ENCODE measurements around the gene LRRC57. TPM values are rescaled to one million over a fixed set of nuclear protein-coding genes. Genes with fewer than 3 reads are reported as not detected.

Gene LRRC57
- total RNA-seq, 4 donors from 2014 or later = 17.1 to 21.2 (median 18.6) TPM

DNA sequence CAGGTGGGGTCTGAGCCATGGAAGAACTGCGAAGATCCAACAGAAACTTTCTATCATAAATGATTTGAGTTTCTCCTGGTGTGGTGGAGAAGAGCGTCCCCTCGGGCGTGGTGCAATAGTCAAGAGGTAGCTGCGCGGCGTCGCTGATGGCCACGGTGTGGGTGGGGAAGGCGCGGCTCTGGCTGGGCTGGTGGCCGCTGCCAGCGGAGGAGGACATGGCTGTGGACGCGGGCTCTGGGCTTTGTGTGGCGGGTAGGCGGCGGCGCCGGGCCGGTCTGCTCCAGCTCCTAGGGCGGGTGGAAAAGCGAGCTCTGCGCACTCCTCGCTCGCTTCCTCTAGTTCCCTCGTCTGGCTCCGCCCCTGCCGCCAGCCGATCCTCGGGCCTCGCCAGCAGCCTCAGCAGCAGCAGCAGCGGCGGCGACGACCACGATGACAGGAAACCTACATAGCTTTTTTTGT lies 32.7 kb upstream of the LRRC57 start:
- H3K27ac ChIP-seq = peak overlapping the region in 2 of 3 donors; percentile 21 to 25
- peak overlapping the region in 1 of 3 donors; percentile 39 for H3K4me3 ChIP-seq (replicated peaks in 1 of 3)
- TF ChIP-seq CTCF (IDR thresholded peaks at IDR 0.05) = no peak
- peak in 1 of 2 donors; percentile 55 for TF ChIP-seq POLR2A (IDR thresholded peaks at IDR 0.05)
- peaks cover 8 to 9% of the 10 kb centered on the region in 2 donors for H3K4me1 ChIP-seq
- 4% methylated on average over 23 to 28 of the region's 37 CpGs for WGBS, 2 donors
- no peaks in the 10 kb centered on the region for H3K9me3 ChIP-seq
- no peaks in the 10 kb centered on the region for H3K27me3 ChIP-seq
- intact Hi-C loops (cut with DNase I) = no loop called here
- peak; percentile 86 to 87 for DNase-seq
- no peaks in the 10 kb centered on the region for H3K36me3 ChIP-seq

GRCh38 chr15:42578984-42579537 lies 30.5 kb upstream of the LRRC57 start:
- no peak for DNase-seq
- H3K4me1 ChIP-seq = peaks cover 12 to 14% of the 10 kb centered on the region in 2 donors
- no peaks in the 10 kb centered on the region for H3K9me3 ChIP-seq
- intact Hi-C loops (cut with DNase I) = no loop called here
- 89 to 90% methylated on average over 2 of the region's 2 CpGs for WGBS, 2 donors
- H3K27ac ChIP-seq = no peak overlapping the region
- no peak overlapping the region for H3K4me3 ChIP-seq (replicated peaks in 1 of 3)
- TF ChIP-seq CTCF (IDR thresholded peaks at IDR 0.05) (no peak), POLR2A (IDR thresholded peaks at IDR 0.05) (no peak)
- H3K27me3 ChIP-seq = no peaks in the 10 kb centered on the region
- no peaks in the 10 kb centered on the region for H3K36me3 ChIP-seq

DNA sequence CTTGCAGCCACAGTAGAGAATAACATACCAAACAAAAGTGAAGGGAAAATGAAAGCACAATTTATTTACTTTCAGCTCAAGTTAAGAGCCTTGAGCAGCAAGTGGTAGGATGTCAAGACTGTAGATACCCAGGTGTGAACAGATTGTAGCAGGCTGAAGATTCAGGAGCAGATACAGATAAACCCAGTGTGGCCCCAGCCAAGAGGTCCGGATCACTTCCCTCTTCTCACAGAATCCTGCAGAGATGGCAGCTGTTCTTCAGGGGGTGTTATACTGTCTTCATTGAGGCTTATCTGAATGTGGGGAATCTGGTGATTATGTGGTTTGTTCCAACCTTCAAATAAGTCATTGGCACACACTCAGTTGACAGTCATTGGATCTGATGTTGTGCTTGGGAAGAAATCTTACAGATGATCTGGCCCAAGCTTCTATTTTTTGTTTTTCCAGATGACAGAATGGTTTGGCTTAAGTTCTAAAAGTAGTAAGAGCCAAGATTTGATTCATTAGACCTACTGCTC lies 29.0 kb upstream of the LRRC57 start:
- no peak overlapping the region for H3K4me3 ChIP-seq (replicated peaks in 1 of 3)
- DNase-seq = no peak
- H3K4me1 ChIP-seq = peaks cover 12 to 14% of the 10 kb centered on the region in 2 donors
- no peak for TF ChIP-seq CTCF (IDR thresholded peaks at IDR 0.05)
- TF ChIP-seq POLR2A (IDR thresholded peaks at IDR 0.05) = no peak
- peak overlapping the region in 1 of 3 donors; percentile 9 for H3K27ac ChIP-seq
- intact Hi-C loops (cut with DNase I) = no loop called here
- H3K9me3 ChIP-seq = no peaks in the 10 kb centered on the region
- WGBS, 2 donors = 73 to 74% methylated on average over 1 of the region's 1 CpG
- H3K27me3 ChIP-seq = no peaks in the 10 kb centered on the region
- no peaks in the 10 kb centered on the region for H3K36me3 ChIP-seq

DNA sequence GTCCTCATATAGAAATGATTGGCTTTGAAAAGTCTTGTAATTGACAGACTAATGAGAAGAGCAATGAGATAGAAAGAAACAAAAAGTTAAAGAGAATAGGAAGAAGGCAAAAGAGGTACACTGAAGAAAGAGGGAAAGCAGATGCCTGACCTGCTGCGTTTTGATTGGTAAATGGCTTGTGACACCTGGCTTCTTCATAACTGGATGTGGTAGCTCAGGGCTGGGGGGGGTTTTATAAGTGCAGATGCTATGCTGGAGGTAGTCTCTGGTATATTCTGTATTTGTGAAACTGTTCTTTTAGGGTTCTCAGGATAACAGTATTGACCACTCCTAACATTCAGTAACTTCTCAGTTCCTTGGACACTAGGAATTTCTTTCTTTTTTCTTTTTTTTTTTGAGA lies 28.2 kb upstream of the LRRC57 start:
- H3K4me1 ChIP-seq = peaks cover 9 to 12% of the 10 kb centered on the region in 2 donors
- DNase-seq = no peak
- TF ChIP-seq CTCF (IDR thresholded peaks at IDR 0.05) (no peak), POLR2A (IDR thresholded peaks at IDR 0.05) (no peak)
- no peaks in the 10 kb centered on the region for H3K27me3 ChIP-seq
- H3K27ac ChIP-seq = no peak overlapping the region
- H3K36me3 ChIP-seq = no peaks in the 10 kb centered on the region
- 78 to 80% methylated on average over 1 of the region's 1 CpG for WGBS, 2 donors
- no peaks in the 10 kb centered on the region for H3K9me3 ChIP-seq
- intact Hi-C loops (cut with DNase I) = no loop called here
- H3K4me3 ChIP-seq (replicated peaks in 1 of 3) = no peak overlapping the region

DNA sequence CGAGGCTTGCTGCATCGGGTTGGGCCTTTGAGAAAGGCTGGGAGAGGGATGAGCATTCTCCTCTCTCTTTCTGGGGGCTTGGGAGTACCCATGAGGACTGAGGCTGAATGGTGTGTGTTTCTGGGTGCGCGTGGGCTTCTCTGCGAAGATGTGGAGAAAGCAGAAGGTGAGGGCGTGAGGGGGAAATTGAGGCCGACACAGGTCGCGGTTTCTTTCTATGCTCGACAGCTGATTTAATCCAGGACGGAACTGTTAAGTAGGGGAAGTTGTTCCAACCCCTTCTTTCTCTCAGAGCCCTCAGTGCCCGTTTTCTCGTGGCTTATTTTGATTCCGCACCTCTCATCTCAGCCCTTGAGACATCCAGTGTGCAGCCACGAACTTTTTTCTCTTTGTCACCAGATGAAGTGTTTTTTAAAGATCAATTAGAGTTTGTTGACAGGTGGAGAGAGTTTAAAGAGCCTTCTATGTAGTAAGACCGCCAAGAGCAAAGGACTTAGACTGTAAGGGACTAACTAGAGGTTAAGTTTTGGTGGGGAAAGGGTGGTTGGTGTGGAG lies 27.5 kb upstream of the LRRC57 start:
- TF ChIP-seq POLR2A (IDR thresholded peaks at IDR 0.05) (no peak), CTCF (IDR thresholded peaks at IDR 0.05) (no peak)
- Histone ChIP-seq H3K36me3 (no peaks in the 10 kb centered on the region), H3K9me3 (no peaks in the 10 kb centered on the region), H3K4me1 (peaks cover 6 to 9% of the 10 kb centered on the region in 2 donors), H3K27ac (peak overlapping the region; percentile 69 to 78 (median 72)), H3K27me3 (no peaks in the 10 kb centered on the region), H3K4me3 (replicated peaks in 1 of 3) (peak overlapping the region; percentile 31 to 73 (median 48))
- WGBS, 2 donors = 10% methylated on average over 16 of the region's 16 CpGs
- intact Hi-C loops (cut with DNase I) = no loop called here
- DNase-seq = no peak
